22Rv1 (cell line): Measurements from ENCODE around the gene SLC16A1.

ENCODE experiments used
- ZFX ChIP-seq: fragments of 450-650 bp; IDR thresholded peaks from 2 replicates; pipeline ENCODE4 v1.6.1; 2017; ENCODE audit warnings: antibody characterized with exemption, borderline replicate concordance
- TF ChIP-seq, protein P1 (sequence below): fragments of 450-650 bp; IDR thresholded peaks from 2 replicates; pipeline ENCODE4 v1.5.1; 2017; ENCODE audit warnings: mild to moderate bottlenecking

- TF ChIP-seq, protein P1, sequence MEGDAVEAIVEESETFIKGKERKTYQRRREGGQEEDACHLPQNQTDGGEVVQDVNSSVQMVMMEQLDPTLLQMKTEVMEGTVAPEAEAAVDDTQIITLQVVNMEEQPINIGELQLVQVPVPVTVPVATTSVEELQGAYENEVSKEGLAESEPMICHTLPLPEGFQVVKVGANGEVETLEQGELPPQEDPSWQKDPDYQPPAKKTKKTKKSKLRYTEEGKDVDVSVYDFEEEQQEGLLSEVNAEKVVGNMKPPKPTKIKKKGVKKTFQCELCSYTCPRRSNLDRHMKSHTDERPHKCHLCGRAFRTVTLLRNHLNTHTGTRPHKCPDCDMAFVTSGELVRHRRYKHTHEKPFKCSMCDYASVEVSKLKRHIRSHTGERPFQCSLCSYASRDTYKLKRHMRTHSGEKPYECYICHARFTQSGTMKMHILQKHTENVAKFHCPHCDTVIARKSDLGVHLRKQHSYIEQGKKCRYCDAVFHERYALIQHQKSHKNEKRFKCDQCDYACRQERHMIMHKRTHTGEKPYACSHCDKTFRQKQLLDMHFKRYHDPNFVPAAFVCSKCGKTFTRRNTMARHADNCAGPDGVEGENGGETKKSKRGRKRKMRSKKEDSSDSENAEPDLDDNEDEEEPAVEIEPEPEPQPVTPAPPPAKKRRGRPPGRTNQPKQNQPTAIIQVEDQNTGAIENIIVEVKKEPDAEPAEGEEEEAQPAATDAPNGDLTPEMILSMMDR, result no peak
- no peak for TF ChIP-seq ZFX
These were observed 79.7 kb downstream of the SLC16A1 start for GRCh38 chr1:112876315-112876714.
